Neuronal stem cell (in vitro differentiated cells): ENCODE data around the gene SLC15A4.

Source experiments
- DNase-seq: peaks from one replicate; pipeline ENCODE4 v3.0.0-alpha.2; 2013; ENCODE audit warnings: low spot score
- H2AFZ ChIP-seq: one replicate; pipeline ENCODE4 v1.6.1; 2013; ENCODE audit warnings: mild to moderate bottlenecking, low read length, inconsistent platforms
- H2AK5ac ChIP-seq: 2 replicates; pipeline ENCODE4 v1.6.1; 2013; ENCODE audit warnings: low read depth, mild to moderate bottlenecking, inconsistent platforms, low read length, moderate library complexity, mixed read lengths
- H2BK120ac ChIP-seq: 2 replicates; pipeline ENCODE4 v1.6.1; 2013; ENCODE audit warnings: low read depth, mild to moderate bottlenecking, inconsistent platforms, low read length, moderate library complexity, mixed read lengths
- H2BK12ac ChIP-seq: one replicate; pipeline ENCODE4 v1.6.1; 2013; ENCODE audit warnings: low read length, inconsistent platforms
- H2BK15ac ChIP-seq: 2 replicates; pipeline ENCODE4 v1.6.1; 2013; ENCODE audit warnings: mild to moderate bottlenecking, low read length, inconsistent platforms, mixed read lengths
- H2BK5ac ChIP-seq: one replicate; pipeline ENCODE4 v1.6.1; 2013; ENCODE audit warnings: inconsistent platforms, mild to moderate bottlenecking, low read length, moderate library complexity
- H3K14ac ChIP-seq: one replicate; pipeline ENCODE4 v1.6.1; 2013; ENCODE audit warnings: low read length, inconsistent platforms
- H3K18ac ChIP-seq: 2 replicates; pipeline ENCODE4 v1.6.1; 2013; ENCODE audit warnings: low read length, inconsistent platforms
- H3K23ac ChIP-seq: 2 replicates; pipeline ENCODE4 v1.6.1; 2013; ENCODE audit warnings: low read depth, mild to moderate bottlenecking, mixed read lengths, low read length, inconsistent platforms; ENCODE audit not compliant: poor library complexity
- H3K27ac ChIP-seq: replicated peaks from 3 replicates; pipeline ENCODE4 v1.5.1; 2013; ENCODE audit warnings: low read length, inconsistent platforms
- H3K27me3 ChIP-seq, 3 experiments: 2 replicates each; pipeline ENCODE4 v1.6.1; 2013; ENCODE audit warnings: low read length in 3 of 3, mild to moderate bottlenecking in 2 of 3, inconsistent platforms in 1 of 3, low read depth in 1 of 3, mixed read lengths in 1 of 3, moderate library complexity in 1 of 3; ENCODE audit not compliant: control insufficient read depth in 3 of 3, insufficient read depth in 3 of 3
- H3K36me3 ChIP-seq, 2 donors: replicated peaks in 1 of 2; 2 replicates each; pipeline ENCODE4 v1.6.1; 2013; ENCODE audit warnings: low read length in 2 of 2; ENCODE audit not compliant: control insufficient read depth in 2 of 2, insufficient read depth in 2 of 2
- H3K4ac ChIP-seq: 2 replicates; pipeline ENCODE4 v1.6.1; 2013; ENCODE audit warnings: inconsistent platforms, mild to moderate bottlenecking, low read length, moderate library complexity
- H3K4me1 ChIP-seq, 2 donors: 1 replicate in 1 of 2; 2 replicates in 1 of 2; pipeline ENCODE4 v1.6.1; 2013; ENCODE audit warnings: low read length in 2 of 2, low read depth in 1 of 2; ENCODE audit not compliant: control insufficient read depth in 2 of 2, insufficient read depth in 1 of 2
- H3K4me2 ChIP-seq: one replicate; pipeline ENCODE4 v1.6.1; 2013; ENCODE audit warnings: mild to moderate bottlenecking, low read length, inconsistent platforms; ENCODE audit not compliant: insufficient read depth, poor library complexity, severe bottlenecking
- H3K4me3 ChIP-seq, 2 donors: 2 replicates each; pipeline ENCODE4 v1.5.1; 2013; ENCODE audit warnings: low read length in 2 of 2, mild to moderate bottlenecking in 2 of 2, inconsistent platforms in 1 of 2, moderate library complexity in 1 of 2
- H3K79me1 ChIP-seq: one replicate; pipeline ENCODE4 v1.6.1; 2013; ENCODE audit warnings: low read depth, mild to moderate bottlenecking, inconsistent platforms, low read length, moderate library complexity
- H3K9ac ChIP-seq: one replicate; pipeline ENCODE4 v1.6.1; 2013; ENCODE audit warnings: mild to moderate bottlenecking, low read depth, low read length, inconsistent platforms; ENCODE audit not compliant: poor library complexity
- H3K9me3 ChIP-seq, 2 donors: replicated peaks in 1 of 2; 2 replicates each; pipeline versions ENCODE3 to v1.6.1; 2013; ENCODE audit warnings: low read length in 2 of 2, mild to moderate bottlenecking in 2 of 2, inconsistent platforms in 1 of 2, low read depth in 1 of 2, mixed read lengths in 1 of 2, moderate library complexity in 1 of 2; ENCODE audit not compliant: control insufficient read depth in 2 of 2, insufficient read depth in 1 of 2
- H4K8ac ChIP-seq: one replicate; pipeline ENCODE4 v1.6.1; 2013; ENCODE audit warnings: low read depth, mild to moderate bottlenecking, inconsistent platforms, low read length, moderate library complexity
- H4K91ac ChIP-seq: one replicate; pipeline ENCODE4 v1.6.1; 2013; ENCODE audit warnings: low read length, low read depth, mild to moderate bottlenecking, inconsistent platforms; ENCODE audit not compliant: poor library complexity
- WGBS, 2 donors: extraction: QIAGEN DNeasy Blood & Tissue Kit; methylation state at CpG; one replicate each; pipeline ENCODE4 v1.1.7; 2013; ENCODE audit warnings: missing lambda C conversion rate in 2 of 2, mixed read lengths in 1 of 2; ENCODE audit not compliant: insufficient read length in 2 of 2, insufficient replicate concordance in 1 of 2; ENCODE audit errors: extremely low coverage in 2 of 2; 5-methylcytosine and 5-hydroxymethylcytosine counted together

The SLC15A4 gene

GRCh38 chr12:128795530-128796361, 28.0 kb downstream of the SLC15A4 start:
- peak overlapping the region; percentile 27 for H2BK12ac ChIP-seq
- H2AK5ac ChIP-seq: no peak overlapping the region
- no CpG with 5 or more reads among the region's 30 CpGs for WGBS, 2 donors
- H4K8ac ChIP-seq: no peak overlapping the region
- H3K36me3 ChIP-seq: peaks cover 26 to 99% of the 10 kb centered on the region in 2 donors
- no peak overlapping the region for H2AFZ ChIP-seq
- H3K23ac ChIP-seq: peak overlapping the region; percentile 51
- H3K4me2 ChIP-seq: no peak overlapping the region
- peak overlapping the region in 1 of 2 donors; percentile 27 for H3K4me3 ChIP-seq
- H3K27ac ChIP-seq: no peak overlapping the region
- no peaks in the 10 kb centered on the region for H3K27me3 ChIP-seq
- H3K4ac ChIP-seq: no peak overlapping the region
- no peak overlapping the region for H4K91ac ChIP-seq
- H2BK120ac ChIP-seq: no peak overlapping the region
- peak overlapping the region; percentile 49 for H3K18ac ChIP-seq
- H2BK5ac ChIP-seq: no peak overlapping the region
- peaks cover 0 to 13% of the 10 kb centered on the region in 2 donors for H3K4me1 ChIP-seq
- H3K9ac ChIP-seq: no peak overlapping the region
- H3K9me3 ChIP-seq: no peaks in the 10 kb centered on the region
- no peak for DNase-seq
- peaks cover 2% of the 10 kb centered on the region for H3K79me1 ChIP-seq
- H2BK15ac ChIP-seq: no peak overlapping the region
- H3K14ac ChIP-seq: peak overlapping the region; percentile 26

GRCh38 chr12:128794661-128795529, 28.9 kb downstream of the SLC15A4 start:
- Histone ChIP-seq H3K14ac (no peak overlapping the region), H3K4me3 (no peak overlapping the region), H3K18ac (no peak overlapping the region), H3K4ac (no peak overlapping the region), H3K4me2 (no peak overlapping the region), H2BK12ac (no peak overlapping the region), H4K91ac (no peak overlapping the region), H3K9me3 (no peaks in the 10 kb centered on the region), H2BK120ac (no peak overlapping the region), H3K36me3 (peaks cover 23 to 97% of the 10 kb centered on the region in 2 donors), H3K23ac (no peak overlapping the region), H3K4me1 (peaks cover 0 to 13% of the 10 kb centered on the region in 2 donors), H3K9ac (no peak overlapping the region), H2AFZ (no peak overlapping the region), H2BK15ac (no peak overlapping the region), H2BK5ac (no peak overlapping the region), H2AK5ac (no peak overlapping the region), H4K8ac (no peak overlapping the region), H3K79me1 (no peaks in the 10 kb centered on the region), H3K27me3 (no peaks in the 10 kb centered on the region), H3K27ac (no peak overlapping the region)
- DNase-seq: no peak
- WGBS, 2 donors: no CpG with 5 or more reads among the region's 20 CpGs

GRCh38 chr12:128793701-128794100, 30.1 kb downstream of the SLC15A4 start:
- Histone ChIP-seq H3K14ac (no peak overlapping the region), H3K4ac (no peak overlapping the region), H3K27ac (no peak overlapping the region), H2BK12ac (no peak overlapping the region), H3K9ac (no peak overlapping the region), H3K4me2 (no peak overlapping the region), H2AK5ac (no peak overlapping the region), H2BK15ac (no peak overlapping the region), H3K79me1 (no peaks in the 10 kb centered on the region), H3K4me1 (peaks cover 0 to 13% of the 10 kb centered on the region in 2 donors), H2BK120ac (no peak overlapping the region), H3K23ac (no peak overlapping the region), H2BK5ac (no peak overlapping the region), H4K8ac (no peak overlapping the region), H3K36me3 (peaks cover 18 to 85% of the 10 kb centered on the region in 2 donors), H3K27me3 (no peaks in the 10 kb centered on the region), H3K18ac (no peak overlapping the region), H3K9me3 (no peaks in the 10 kb centered on the region), H3K4me3 (no peak overlapping the region), H4K91ac (no peak overlapping the region), H2AFZ (no peak overlapping the region)
- WGBS, 2 donors: no CpG with 5 or more reads among the region's 6 CpGs
- no peak for DNase-seq

- H2BK120ac ChIP-seq: no peak overlapping the region
- H2AK5ac ChIP-seq: no peak overlapping the region
- H3K27ac ChIP-seq: no peak overlapping the region
- H3K36me3 ChIP-seq: peaks cover 18 to 77% of the 10 kb centered on the region in 2 donors
- H2BK15ac ChIP-seq: no peak overlapping the region
- no peak overlapping the region for H3K23ac ChIP-seq
- peaks cover 0 to 13% of the 10 kb centered on the region in 2 donors for H3K4me1 ChIP-seq
- DNase-seq: no peak
- no peak overlapping the region for H3K4me2 ChIP-seq
- H3K27me3 ChIP-seq: no peaks in the 10 kb centered on the region
- H2BK5ac ChIP-seq: no peak overlapping the region
- H3K4me3 ChIP-seq: no peak overlapping the region
- no CpG with 5 or more reads among the region's 17 CpGs for WGBS, 2 donors
- H3K9ac ChIP-seq: no peak overlapping the region
- H3K18ac ChIP-seq: no peak overlapping the region
- H3K14ac ChIP-seq: no peak overlapping the region
- no peak overlapping the region for H4K8ac ChIP-seq
- H2BK12ac ChIP-seq: no peak overlapping the region
- no peak overlapping the region for H4K91ac ChIP-seq
- H3K4ac ChIP-seq: no peak overlapping the region
- no peaks in the 10 kb centered on the region for H3K79me1 ChIP-seq
- no peak overlapping the region for H2AFZ ChIP-seq
- no peaks in the 10 kb centered on the region for H3K9me3 ChIP-seq
Measured at GRCh38 chr12:128792881-128793280, 30.9 kb downstream of the SLC15A4 start.
